ENCODE results near the gene PTPRM.

The PTPRM gene

DNA sequence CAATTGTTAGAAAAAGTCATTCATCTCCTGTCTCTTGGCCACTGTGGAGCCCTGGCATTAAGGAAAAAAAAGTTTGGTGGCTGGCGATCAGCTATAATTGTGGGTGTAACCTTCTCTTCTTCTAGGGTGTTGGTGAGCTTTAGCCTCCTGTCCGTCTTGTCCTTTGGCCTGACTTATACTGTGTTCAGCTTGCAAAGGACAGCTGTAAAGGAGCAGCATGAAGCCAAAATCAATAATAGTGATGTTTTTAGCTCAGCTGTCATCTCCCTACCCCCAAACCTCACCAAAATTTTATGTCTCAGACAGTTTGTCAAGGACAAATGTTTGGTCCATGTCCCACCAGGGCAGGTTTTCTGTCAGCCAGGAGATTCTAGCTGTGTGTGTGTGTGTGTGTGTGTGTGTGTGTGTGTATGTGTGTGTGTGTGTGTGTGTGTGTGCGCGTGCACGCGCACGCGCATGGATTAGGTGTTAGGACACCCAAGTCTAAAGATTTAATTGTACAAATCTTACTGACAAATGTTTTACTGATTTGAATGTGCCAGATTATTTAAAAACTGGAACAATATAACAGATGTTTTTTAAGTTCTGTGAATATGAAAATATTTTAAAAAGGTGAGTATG, 109.2 kb downstream of the PTPRM start:
- no peak for DNase-seq

DNA sequence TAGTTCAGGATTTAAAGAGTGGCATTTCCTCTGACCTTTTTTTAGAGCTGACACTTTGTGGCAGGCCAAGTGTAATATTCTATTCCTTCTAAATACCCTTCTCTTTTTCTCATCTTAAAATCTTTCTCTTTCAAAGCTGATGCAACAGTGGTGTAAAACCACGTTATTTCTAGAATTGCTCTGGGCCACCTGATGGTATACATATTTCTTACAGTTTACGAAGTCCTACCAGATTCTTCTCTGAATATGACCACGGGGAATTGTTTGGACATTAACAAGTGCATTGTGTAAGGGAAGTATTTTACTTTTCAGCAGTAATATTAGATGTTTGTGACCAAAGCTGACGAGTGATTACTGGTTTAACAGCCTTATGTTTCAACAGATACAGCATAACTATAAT, 109.9 kb downstream of the PTPRM start:
- no peak for DNase-seq

- no peak for DNase-seq
Measured at GRCh38 chr18:7677424-7677823, 110.3 kb downstream of the PTPRM start.

DNA sequence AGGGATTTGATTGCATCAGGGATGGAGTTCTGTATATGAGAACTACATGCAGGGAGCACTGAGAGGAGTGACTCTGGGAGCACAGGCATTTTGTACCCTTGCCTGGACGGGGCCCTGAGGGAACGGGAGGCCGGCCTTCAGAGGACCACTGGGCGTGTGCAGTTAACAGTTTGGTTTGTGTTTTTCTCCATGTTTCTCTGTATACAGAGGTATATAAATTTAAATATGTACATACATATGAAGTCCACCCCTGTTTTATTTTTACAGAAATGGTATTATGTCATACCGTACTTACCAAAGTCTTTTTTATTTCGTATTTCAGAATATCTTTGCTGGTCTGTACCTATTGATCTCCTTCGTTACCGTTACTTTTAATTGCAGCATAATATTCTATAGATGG, 111.3 kb downstream of the PTPRM start:
- DNase-seq: no peak

DNA sequence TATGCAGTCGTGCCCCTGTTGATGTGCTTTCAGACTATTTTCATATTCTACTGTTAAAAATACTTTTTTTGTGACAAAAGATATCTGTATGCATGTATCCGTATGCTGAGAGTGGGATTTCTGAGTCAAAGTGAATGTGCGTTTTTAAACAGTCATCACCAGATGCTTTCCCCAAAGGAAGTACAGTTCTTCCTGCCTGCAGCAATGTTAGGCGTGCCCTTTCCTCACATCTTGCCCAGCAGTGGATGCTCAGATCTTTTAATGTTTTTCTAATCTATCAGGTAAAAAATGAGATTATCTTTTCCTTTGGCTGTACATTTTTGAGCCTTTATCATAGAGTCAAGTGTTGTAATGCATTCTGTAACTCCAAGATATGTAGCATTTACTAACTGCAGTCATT, 111.7 kb downstream of the PTPRM start:
- no peak for DNase-seq

GRCh38 chr18:7681298-7681697, 114.2 kb downstream of the PTPRM start:
- DNase-seq: no peak

- no peak for DNase-seq
Measured at GRCh38 chr18:7682321-7682720, 115.2 kb downstream of the PTPRM start.

DNA sequence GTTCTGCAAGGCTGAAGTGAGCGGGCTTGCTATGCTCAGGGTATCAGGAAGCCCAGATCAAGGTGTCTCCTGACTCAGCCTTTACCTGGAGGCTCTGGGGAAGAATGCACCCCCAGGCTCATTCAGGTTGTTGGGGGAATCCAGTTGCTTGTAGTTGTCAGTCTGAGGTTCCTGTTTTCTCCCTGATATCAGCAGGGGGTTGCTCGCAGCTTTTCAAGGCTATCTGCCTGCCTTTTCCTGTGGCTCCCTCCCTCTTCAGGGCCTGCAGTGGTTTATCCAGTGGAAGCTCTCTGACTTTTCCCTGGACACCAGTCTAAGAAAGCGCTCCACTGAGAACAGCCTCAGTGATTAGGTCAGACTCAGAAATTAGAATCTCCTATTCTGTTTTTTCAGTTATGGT, 116.6 kb downstream of the PTPRM start:
- DNase-seq: no peak

DNA sequence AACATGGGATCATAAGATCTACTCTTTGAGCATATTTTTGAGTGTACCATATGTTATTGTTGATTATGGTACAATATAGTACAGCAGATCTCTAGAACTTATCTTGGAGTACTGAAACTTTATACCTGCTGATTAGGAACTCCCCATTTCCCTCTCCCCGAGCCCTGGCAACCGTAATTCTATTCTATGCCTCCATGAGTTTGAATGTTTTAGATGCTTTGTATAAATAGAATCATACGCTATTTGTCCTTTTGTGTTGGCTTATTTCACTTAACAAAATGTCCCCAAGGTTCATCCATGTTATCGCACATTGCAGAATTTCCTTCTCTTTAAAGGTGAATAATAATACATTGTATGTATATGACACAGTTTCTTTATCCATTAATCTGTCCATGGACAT, 117.2 kb downstream of the PTPRM start:
- DNase-seq: no peak

DNA sequence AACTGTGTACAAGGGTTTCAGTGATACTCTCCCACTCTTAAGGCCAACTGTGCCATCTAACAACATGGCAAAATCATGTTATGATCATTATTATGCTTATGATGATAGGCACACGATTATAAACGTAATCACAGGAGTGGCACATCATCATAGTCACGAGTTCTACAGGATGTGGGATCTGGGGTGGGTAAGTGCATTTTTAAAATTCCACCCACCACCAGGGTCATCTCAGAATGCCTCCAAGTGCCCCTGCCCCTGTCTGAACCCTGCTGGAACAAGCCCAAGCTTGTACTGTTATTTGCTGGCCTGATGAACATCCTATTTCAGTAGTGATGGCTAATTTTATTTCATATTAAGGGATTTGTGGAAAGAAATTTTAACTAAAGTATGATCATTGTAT, 117.8 kb downstream of the PTPRM start:
- no peak for DNase-seq

- no peak for DNase-seq
Measured at GRCh38 chr18:7686278-7686677, 119.2 kb downstream of the PTPRM start.

GRCh38 chr18:7688580-7688979, 121.5 kb downstream of the PTPRM start:
- no peak for DNase-seq

DNA sequence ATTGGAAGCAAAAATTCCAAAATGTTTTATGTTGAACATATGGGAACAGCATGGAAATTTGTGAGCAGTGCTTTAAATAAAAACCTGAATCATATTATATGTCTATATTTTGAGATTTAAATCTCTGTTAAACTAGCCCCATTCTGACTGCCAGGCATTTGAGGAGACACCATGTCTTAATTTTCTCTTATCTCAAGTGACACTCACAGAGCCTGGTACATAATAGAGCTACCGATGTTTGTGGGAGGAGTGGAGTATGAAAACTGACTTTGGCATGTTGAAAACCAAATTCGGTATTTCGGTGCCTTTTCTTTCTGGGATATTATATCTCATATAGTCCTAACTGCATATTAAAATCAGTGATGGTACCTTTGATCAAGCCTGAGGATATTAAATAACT, 124.1 kb downstream of the PTPRM start:
- DNase-seq: no peak

- no peak for DNase-seq
Measured at GRCh38 chr18:7696780-7697179, 129.7 kb downstream of the PTPRM start.

- no peak for DNase-seq
Measured at GRCh38 chr18:7697306-7697705, 130.2 kb downstream of the PTPRM start.

DNA sequence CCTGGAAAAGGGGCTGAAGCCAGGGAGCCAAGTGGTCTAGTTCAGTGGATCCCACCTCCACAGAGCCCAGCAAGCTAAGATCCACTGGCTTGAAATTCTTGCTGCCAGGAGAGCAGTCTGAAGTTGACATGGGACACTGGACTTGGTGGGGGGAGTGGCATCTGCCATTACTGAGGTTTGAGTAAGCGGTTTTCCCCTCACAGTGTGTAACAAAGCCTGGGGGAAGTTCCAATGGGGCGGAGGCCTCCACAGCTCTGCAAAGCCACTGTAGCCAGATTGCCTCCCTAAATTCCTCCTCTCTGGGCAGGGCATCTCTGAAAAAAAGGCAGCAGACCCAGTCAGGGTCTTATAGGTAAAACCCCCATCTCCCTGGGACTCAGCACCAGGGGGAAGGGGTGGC, 144.4 kb downstream of the PTPRM start:
- DNase-seq: no peak

- DNase-seq: no peak
Measured at GRCh38 chr18:7720395-7720794, 153.3 kb downstream of the PTPRM start.

GRCh38 chr18:7721532-7721931, 154.4 kb downstream of the PTPRM start:
- DNase-seq: no peak

- no peak for DNase-seq
Measured at GRCh38 chr18:7722955-7723354, 155.8 kb downstream of the PTPRM start.

- DNase-seq: no peak
Measured at GRCh38 chr18:7723558-7723957, 156.4 kb downstream of the PTPRM start.

DNA sequence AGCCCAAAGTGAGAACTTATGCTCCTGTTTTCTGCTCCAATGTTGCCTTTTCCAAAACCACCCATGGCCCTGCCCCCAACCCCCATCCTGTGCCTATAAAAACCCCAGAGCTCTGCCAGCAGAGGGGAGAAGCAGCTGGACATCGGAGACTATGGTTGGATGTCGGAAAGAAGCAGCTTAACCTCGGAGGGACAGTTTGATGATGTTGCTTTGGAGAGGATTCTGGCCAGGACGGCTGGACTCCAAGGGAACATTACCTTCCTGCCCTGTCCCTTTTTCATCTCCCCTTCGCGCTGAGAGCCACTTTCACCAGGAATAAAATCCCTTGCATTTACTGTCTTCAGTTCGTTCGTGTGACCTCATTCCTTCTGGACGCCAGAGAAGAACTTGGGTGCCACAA, 158.4 kb downstream of the PTPRM start:
- no peak for DNase-seq

DNA sequence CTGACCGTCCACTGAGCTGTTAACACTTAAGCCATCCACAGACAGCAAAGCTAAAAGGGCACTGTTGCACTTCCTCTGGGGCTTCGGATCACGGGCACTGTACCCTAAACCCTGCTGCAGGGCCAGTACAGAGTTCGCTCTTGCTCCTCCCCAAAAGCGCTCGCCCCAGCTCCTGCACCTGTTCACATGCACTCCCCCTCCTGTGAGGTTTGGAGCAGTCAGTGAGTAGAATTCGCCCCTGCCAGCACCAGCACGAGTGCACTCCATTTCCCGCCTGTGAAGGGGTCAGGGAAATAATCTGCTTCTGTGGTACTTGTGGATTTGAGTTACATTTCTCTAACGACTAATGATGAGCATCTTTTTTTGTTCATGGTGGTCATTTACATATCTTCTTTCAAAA, 158.8 kb downstream of the PTPRM start:
- DNase-seq: no peak

DNA sequence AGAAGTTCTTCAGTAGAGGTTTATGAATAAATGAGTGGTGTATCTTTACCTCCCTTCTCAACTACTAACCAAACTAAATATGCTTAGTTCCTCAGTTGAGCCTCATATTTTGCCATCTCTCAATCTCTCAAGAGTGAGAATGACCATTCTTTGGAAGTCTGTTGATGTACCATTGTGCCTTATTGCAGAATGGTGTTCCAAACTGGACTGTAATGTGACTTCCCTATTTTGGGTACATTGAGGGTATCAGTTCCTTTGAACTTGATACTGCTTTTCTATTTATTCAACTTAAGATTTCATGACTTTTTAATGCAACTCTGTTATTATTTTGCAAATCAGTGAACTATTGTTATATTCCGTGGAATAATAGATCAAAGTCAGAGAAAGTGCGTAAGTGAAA, 159.4 kb downstream of the PTPRM start:
- no peak for DNase-seq

DNA sequence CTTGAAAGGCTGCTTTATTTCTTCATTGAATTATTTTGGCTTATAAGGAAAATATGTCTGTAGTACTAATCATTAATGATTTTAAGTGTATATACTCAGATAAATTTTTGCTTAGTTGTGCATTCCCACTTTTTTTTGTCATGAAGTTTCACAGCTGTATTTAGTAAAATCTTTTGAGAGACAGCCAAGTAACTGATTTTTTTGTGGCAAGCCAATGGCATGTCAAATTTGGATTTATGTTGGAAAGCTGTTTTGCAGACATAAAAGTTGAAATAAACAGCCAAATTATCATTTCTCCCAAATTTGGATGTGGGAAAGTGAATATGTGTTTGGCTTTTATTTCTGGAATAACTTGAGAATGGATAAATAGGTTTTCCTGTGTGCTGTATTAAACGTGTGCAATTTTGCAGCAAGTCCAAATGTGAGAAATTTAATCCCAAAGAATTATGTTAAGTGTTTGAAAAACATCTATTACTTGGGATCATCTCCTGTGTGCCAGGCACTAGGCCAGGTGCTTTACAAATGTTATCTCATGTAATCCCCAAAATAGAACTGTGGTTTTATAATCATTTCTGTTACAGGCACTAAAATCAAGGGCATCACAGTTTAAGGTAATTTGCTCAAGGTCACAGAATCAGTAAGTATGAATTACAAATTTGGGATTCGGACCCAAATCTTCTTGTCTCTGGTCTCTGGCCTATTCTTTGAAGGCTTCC, 160.4 kb downstream of the PTPRM start:
- no peak for DNase-seq

DNA sequence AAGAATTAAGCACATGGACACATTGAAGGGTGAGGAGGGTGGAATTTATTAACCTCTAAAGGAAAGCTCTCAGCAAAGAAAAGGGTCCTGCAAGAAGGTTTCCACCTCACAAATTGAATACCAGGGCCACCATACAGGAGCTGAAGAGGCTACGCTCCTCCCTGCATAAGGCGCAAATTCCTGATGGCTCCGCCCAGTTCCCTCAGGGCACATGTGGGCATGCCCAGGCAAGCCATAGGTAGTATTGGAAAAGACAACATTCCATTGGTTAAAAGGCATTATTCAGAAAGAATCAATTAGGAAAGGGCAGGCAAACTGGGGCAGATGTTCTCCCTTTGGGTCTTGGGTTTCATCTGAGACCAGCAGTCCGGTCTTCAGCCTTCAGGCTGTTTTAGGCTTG, 161.2 kb downstream of the PTPRM start:
- DNase-seq: no peak
